Measurements from ENCODE around the gene CLECL1.

The CLECL1 gene

GRCh38 chr12:9727813-9728212 is 5.1 kb downstream of the CLECL1 start:
- H3K27me3 ChIP-seq (ENCODE audit: insufficient read depth, low read length), result no peaks in the 10 kb centered on the region
- H2BK120ac ChIP-seq (ENCODE audit: insufficient read depth, low read length, poor library complexity), result no peak overlapping the region
- H3K23ac ChIP-seq (ENCODE audit: low read length), result no peak overlapping the region
- no peaks in the 10 kb centered on the region for H3K79me2 ChIP-seq (ENCODE audit: control insufficient read depth, insufficient read depth, low read length, poor library complexity)
- H3K27ac ChIP-seq (ENCODE audit: low read depth, low read length), result no peak overlapping the region
- no peaks in the 10 kb centered on the region for H3K79me1 ChIP-seq (ENCODE audit: low read length)
- H3K4ac ChIP-seq (ENCODE audit: low read depth, low read length), result no peak overlapping the region
- H3K4me3 ChIP-seq (ENCODE audit: low read depth, low read length), result no peak overlapping the region
- H4K8ac ChIP-seq (ENCODE audit: low read depth, low read length), result no peak overlapping the region
- no peak overlapping the region for H2BK12ac ChIP-seq (ENCODE audit: low read length)
- no peak overlapping the region for H3K4me2 ChIP-seq (ENCODE audit: low read length)
- no peak overlapping the region for H3K18ac ChIP-seq (ENCODE audit: low read length)
- no peak overlapping the region for H2AFZ ChIP-seq (ENCODE audit: insufficient read depth, low read length, poor library complexity)
- H3K4me1 ChIP-seq (ENCODE audit: control insufficient read depth in 1 of 2, insufficient read depth in 2 of 2, low read length in 2 of 2), result peaks cover 0 to 2% of the 10 kb centered on the region in 2 experiments
- no peaks in the 10 kb centered on the region for H3K9me3 ChIP-seq (ENCODE audit: insufficient read depth, low read depth, low read length)
- no CpG with 5 or more reads among the region's 1 CpG for WGBS (ENCODE audit: extremely low coverage, insufficient coverage, insufficient read length)
- no peak overlapping the region for H3K14ac ChIP-seq (ENCODE audit: low read length)
- no peak overlapping the region for H3K9ac ChIP-seq (ENCODE audit: low read length)
- no peak overlapping the region for H2AK5ac ChIP-seq (ENCODE audit: low read length)
- H4K12ac ChIP-seq (ENCODE audit: low read depth, low read length), result no peak overlapping the region
- no peak overlapping the region for H2BK5ac ChIP-seq (ENCODE audit: low read depth, low read length, poor library complexity)
- no peaks in the 10 kb centered on the region for H3K36me3 ChIP-seq (ENCODE audit: control insufficient read depth in 1 of 2, insufficient read depth in 2 of 2, low read length in 2 of 2)
- H4K91ac ChIP-seq (ENCODE audit: low read depth, low read length), result no peak overlapping the region
- no peak for DNase-seq

- Histone ChIP-seq H4K91ac (ENCODE audit: low read depth, low read length) (no peak overlapping the region), H3K27ac (ENCODE audit: low read depth, low read length) (no peak overlapping the region), H2BK5ac (ENCODE audit: low read depth, low read length, poor library complexity) (no peak overlapping the region), H3K27me3 (ENCODE audit: insufficient read depth, low read length) (no peaks in the 10 kb centered on the region), H3K9ac (ENCODE audit: low read length) (no peak overlapping the region), H3K23ac (ENCODE audit: low read length) (no peak overlapping the region), H3K14ac (ENCODE audit: low read length) (no peak overlapping the region), H3K79me1 (ENCODE audit: low read length) (no peaks in the 10 kb centered on the region), H3K9me3 (ENCODE audit: insufficient read depth, low read depth, low read length) (no peaks in the 10 kb centered on the region), H3K4me3 (ENCODE audit: low read depth, low read length) (no peak overlapping the region), H3K18ac (ENCODE audit: low read length) (no peak overlapping the region), H2BK120ac (ENCODE audit: insufficient read depth, low read length, poor library complexity) (no peak overlapping the region), H3K36me3 (ENCODE audit: control insufficient read depth in 1 of 2, insufficient read depth in 2 of 2, low read length in 2 of 2) (no peaks in the 10 kb centered on the region), H2AFZ (ENCODE audit: insufficient read depth, low read length, poor library complexity) (no peak overlapping the region), H3K4me2 (ENCODE audit: low read length) (no peak overlapping the region), H4K8ac (ENCODE audit: low read depth, low read length) (no peak overlapping the region), H4K12ac (ENCODE audit: low read depth, low read length) (no peak overlapping the region), H3K4ac (ENCODE audit: low read depth, low read length) (no peak overlapping the region), H3K79me2 (ENCODE audit: control insufficient read depth, insufficient read depth, low read length, poor library complexity) (no peaks in the 10 kb centered on the region), H2AK5ac (ENCODE audit: low read length) (no peak overlapping the region), H3K4me1 (ENCODE audit: control insufficient read depth in 1 of 2, insufficient read depth in 2 of 2, low read length in 2 of 2) (peaks cover 0 to 2% of the 10 kb centered on the region in 2 experiments), H2BK12ac (ENCODE audit: low read length) (no peak overlapping the region)
- WGBS (ENCODE audit: extremely low coverage, insufficient coverage, insufficient read length), result no CpG with 5 or more reads among the region's 2 CpGs
- DNase-seq, result no peak
Observed at GRCh38 chr12:9725213-9725870, 7.6 kb downstream of the CLECL1 start.

GRCh38 chr12:9724023-9724422 is 8.9 kb downstream of the CLECL1 start:
- Histone ChIP-seq H3K4me2 (ENCODE audit: low read length) (no peak overlapping the region), H4K12ac (ENCODE audit: low read depth, low read length) (no peak overlapping the region), H3K9ac (ENCODE audit: low read length) (no peak overlapping the region), H3K23ac (ENCODE audit: low read length) (no peak overlapping the region), H3K4me1 (ENCODE audit: control insufficient read depth in 1 of 2, insufficient read depth in 2 of 2, low read length in 2 of 2) (peaks cover 0 to 2% of the 10 kb centered on the region in 2 experiments), H3K36me3 (ENCODE audit: control insufficient read depth in 1 of 2, insufficient read depth in 2 of 2, low read length in 2 of 2) (no peaks in the 10 kb centered on the region), H3K9me3 (ENCODE audit: insufficient read depth, low read depth, low read length) (no peaks in the 10 kb centered on the region), H4K8ac (ENCODE audit: low read depth, low read length) (no peak overlapping the region), H4K91ac (ENCODE audit: low read depth, low read length) (no peak overlapping the region), H3K27me3 (ENCODE audit: insufficient read depth, low read length) (no peaks in the 10 kb centered on the region), H3K79me2 (ENCODE audit: control insufficient read depth, insufficient read depth, low read length, poor library complexity) (no peaks in the 10 kb centered on the region), H2BK120ac (ENCODE audit: insufficient read depth, low read length, poor library complexity) (no peak overlapping the region), H3K14ac (ENCODE audit: low read length) (no peak overlapping the region), H3K4me3 (ENCODE audit: low read depth, low read length) (no peak overlapping the region), H3K79me1 (ENCODE audit: low read length) (no peaks in the 10 kb centered on the region), H3K18ac (ENCODE audit: low read length) (no peak overlapping the region), H3K4ac (ENCODE audit: low read depth, low read length) (no peak overlapping the region), H3K27ac (ENCODE audit: low read depth, low read length) (no peak overlapping the region), H2AK5ac (ENCODE audit: low read length) (no peak overlapping the region), H2BK5ac (ENCODE audit: low read depth, low read length, poor library complexity) (no peak overlapping the region), H2AFZ (ENCODE audit: insufficient read depth, low read length, poor library complexity) (no peak overlapping the region), H2BK12ac (ENCODE audit: low read length) (no peak overlapping the region)
- no peak for DNase-seq
- no CpG with 5 or more reads among the region's 1 CpG for WGBS (ENCODE audit: extremely low coverage, insufficient coverage, insufficient read length)

GRCh38 chr12:9721394-9722092 is 11.4 kb downstream of the CLECL1 start:
- H4K91ac ChIP-seq (ENCODE audit: low read depth, low read length), result no peak overlapping the region
- H3K79me2 ChIP-seq (ENCODE audit: control insufficient read depth, insufficient read depth, low read length, poor library complexity), result no peaks in the 10 kb centered on the region
- no CpG with 5 or more reads among the region's 5 CpGs for WGBS (ENCODE audit: extremely low coverage, insufficient coverage, insufficient read length)
- peak; percentile 46 to 96 for DNase-seq
- H3K9me3 ChIP-seq (ENCODE audit: insufficient read depth, low read depth, low read length), result no peaks in the 10 kb centered on the region
- no peak overlapping the region for H3K23ac ChIP-seq (ENCODE audit: low read length)
- no peak overlapping the region for H2BK5ac ChIP-seq (ENCODE audit: low read depth, low read length, poor library complexity)
- no peaks in the 10 kb centered on the region for H3K27me3 ChIP-seq (ENCODE audit: insufficient read depth, low read length)
- H3K36me3 ChIP-seq (ENCODE audit: control insufficient read depth in 1 of 2, insufficient read depth in 2 of 2, low read length in 2 of 2), result no peaks in the 10 kb centered on the region
- H2BK12ac ChIP-seq (ENCODE audit: low read length), result no peak overlapping the region
- H3K79me1 ChIP-seq (ENCODE audit: low read length), result no peaks in the 10 kb centered on the region
- no peak overlapping the region for H3K18ac ChIP-seq (ENCODE audit: low read length)
- H3K14ac ChIP-seq (ENCODE audit: low read length), result no peak overlapping the region
- H2AK5ac ChIP-seq (ENCODE audit: low read length), result no peak overlapping the region
- no peak overlapping the region for H2BK120ac ChIP-seq (ENCODE audit: insufficient read depth, low read length, poor library complexity)
- H3K4me3 ChIP-seq (ENCODE audit: low read depth, low read length), result no peak overlapping the region
- H3K27ac ChIP-seq (ENCODE audit: low read depth, low read length), result no peak overlapping the region
- H3K4me2 ChIP-seq (ENCODE audit: low read length), result no peak overlapping the region
- no peak overlapping the region for H3K9ac ChIP-seq (ENCODE audit: low read length)
- peaks cover 0 to 2% of the 10 kb centered on the region in 2 experiments for H3K4me1 ChIP-seq (ENCODE audit: control insufficient read depth in 1 of 2, insufficient read depth in 2 of 2, low read length in 2 of 2)
- H2AFZ ChIP-seq (ENCODE audit: insufficient read depth, low read length, poor library complexity), result no peak overlapping the region
- H4K12ac ChIP-seq (ENCODE audit: low read depth, low read length), result no peak overlapping the region
- H3K4ac ChIP-seq (ENCODE audit: low read depth, low read length), result no peak overlapping the region
- no peak overlapping the region for H4K8ac ChIP-seq (ENCODE audit: low read depth, low read length)
